Posterior vena cava (tissue), 2 donors: ENCODE results near the gene SLC49A3. TPM values are rescaled to one million over a fixed set of nuclear protein-coding genes. Genes with fewer than 3 reads are reported as not detected.
A peak's percentile ranks its signal among the peaks of the same experiment; 100 is the strongest.
"Not testable (repeated sequence)": the region's sequence is repeated elsewhere in the genome, so short reads cannot be mapped to it uniquely, and the experiment has no call there.

Experiments
- DNase-seq: peaks from one replicate; pipeline ENCODE4 v3.0.0-alpha.2; 2020; ENCODE audit warnings: low spot score
- intact Hi-C, 2 donors: fragments of 100-400 bp; cut with DNase I; formaldehyde crosslinking; loops; one replicate each; pipeline versions ENCODE4 v1.14.1 to v1.14.2; 2022 to 2023
- total RNA-seq, 2 donors: library from RNA; stranded (reverse); fragmentation: NEBNext Ultra II Directional; extraction: Animal tissue kit (Norgen Biotek cat#: 25700); gene quantifications; one replicate each; pipeline ENCODE4 v1.2.1, GENCODE V29; 2021
- donor health status: DM: yes; HTN: yes; CAD: no.
- donor health status: DM: yes; HTN: yes; CAD: no.

SLC49A3 gene
- total RNA-seq, 2 donors from 2014 or later, result 9.3 to 10.4 TPM

DNA sequence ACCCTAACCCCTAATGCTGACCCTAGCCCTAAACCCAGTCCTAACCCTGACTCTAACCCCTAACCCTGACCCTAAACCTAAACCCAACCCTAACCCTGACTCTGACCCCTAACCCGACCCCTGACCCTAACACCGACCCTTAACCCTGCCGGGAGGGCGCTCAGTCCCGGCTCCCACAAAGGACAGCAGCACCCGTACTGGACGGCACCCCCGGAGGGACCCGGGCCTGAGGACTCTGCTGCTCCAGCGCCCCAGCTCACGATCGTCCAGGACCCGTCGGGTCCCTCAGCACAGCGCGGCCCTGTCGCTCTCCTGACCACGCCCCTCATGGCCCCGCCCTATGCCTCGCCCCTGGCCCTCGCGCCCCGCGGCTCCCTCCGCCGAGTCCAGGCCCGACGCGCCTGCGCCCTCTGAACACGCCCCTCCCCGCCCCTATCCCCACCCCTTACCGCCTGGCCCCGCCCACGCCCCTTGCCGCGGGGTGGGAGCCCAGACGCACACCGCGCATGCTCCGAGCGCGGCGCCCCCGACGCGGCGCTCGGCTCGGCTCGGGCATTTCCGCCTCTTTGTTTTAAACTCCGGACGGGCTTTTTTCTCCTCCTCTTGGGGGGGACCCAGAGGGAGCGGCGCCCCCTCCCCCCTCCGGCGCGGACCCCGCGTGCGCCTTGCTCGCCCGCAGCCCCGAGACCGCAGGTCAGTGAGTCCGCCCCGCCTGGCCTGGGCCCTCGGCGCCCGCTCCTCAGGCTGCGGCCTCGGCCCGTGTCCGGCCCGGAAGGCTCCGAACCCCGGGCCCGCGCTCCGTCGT, 16.5 kb upstream of the SLC49A3 start, which contains the start of gene PCGF3:
PCGF3 (plus strand) TSS at position 555 of the 805 bp plus-strand sequence. CDS start 27,849 bp downstream, outside the sequence.
- intact Hi-C loops, result no loop called here
- DNase-seq, result peak; percentile 99

DNA sequence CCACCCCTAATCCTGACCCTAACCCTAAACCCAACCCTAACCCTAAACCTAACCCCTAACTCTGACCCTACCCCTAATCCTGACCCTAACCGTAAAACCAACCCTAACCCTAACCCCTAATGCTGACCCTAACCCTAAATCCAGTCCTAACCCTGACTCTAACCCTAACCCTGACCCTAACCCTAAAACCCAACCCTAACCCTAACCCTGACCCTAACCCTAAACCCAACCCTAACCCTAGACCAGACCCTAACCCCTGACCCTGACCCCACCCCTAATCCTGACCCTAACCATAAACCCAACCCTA, 16.0 kb upstream of the SLC49A3 start:
- DNase-seq, result no peak
- intact Hi-C loops, result no loop called here

DNA sequence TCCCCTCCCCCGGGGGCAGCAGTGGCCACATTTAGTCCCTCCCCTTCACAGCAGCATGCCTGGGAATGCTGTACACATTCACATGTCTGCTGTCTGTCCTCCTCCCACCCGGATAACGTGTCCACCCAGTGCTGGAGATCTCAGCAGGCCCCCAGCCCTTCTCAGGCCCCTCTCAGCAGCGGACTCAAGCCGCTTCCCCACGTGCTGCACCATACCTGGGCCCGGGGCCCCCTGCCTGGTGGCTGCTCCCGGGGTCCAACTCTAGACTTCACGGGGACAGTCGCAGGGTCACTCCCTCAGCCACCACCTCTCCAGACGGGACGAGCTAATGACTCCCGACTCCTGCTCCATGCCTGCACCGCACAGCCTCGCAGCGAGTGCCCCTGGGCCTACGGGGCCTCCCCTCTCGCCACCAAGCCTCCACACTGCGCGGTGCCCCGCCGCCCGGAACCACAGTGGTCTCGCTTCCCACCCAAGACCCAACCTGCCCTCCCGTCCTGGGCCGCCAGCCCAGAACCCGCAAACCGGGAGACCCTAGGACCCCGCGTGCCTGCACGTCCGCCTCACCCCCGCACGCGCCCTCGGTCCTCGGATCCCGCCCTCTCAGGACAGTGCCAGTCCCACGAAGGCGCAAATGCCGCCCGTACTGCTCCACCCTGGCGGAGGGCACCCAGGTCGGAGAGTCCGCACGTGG, 15.4 kb upstream of the SLC49A3 start:
- DNase-seq, result peak; percentile 81
- intact Hi-C loops, result no loop called here

DNA sequence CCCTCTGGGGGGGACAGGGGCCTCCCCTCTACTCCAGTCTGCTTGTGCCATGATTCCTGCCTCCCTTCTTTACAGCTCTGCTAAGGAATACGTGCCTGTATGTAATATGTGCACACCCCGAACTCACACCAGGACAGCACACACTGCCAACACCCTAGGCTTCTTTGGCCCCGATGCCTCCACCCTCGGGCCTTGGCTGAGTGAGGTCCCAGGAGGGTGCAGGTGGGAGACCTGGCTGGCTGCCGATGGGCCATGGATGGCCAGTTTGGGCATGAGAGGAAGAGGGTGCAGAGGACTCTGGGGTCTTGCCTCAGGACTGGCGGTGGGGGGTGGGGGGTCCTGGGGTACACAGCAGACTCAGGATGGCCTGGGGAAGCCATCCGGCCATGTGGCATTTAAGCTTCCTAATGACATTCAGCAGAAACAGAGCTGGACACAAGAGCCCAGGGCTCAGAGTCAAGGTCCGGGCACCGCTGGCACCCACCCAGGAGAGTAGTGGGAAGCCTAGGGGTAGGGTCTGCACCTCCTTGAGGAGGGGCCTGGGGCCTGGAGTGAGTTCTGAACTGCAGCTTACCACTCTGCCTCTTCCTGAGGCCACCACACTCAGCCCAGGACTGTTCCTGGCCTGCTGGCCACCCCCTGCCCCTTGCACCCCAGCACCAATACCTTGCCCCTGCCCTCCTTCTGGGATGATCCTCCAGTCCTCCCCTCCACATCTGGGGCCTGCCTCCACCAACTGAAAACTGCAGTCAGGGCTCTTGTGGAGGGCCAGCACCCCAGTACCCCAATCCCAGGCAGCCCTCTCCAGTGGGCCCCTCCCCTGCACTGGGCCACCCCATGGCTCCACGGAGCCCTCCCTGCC, 14.6 kb upstream of the SLC49A3 start:
- DNase-seq, result no peak
- intact Hi-C loops, result no loop called here

DNA sequence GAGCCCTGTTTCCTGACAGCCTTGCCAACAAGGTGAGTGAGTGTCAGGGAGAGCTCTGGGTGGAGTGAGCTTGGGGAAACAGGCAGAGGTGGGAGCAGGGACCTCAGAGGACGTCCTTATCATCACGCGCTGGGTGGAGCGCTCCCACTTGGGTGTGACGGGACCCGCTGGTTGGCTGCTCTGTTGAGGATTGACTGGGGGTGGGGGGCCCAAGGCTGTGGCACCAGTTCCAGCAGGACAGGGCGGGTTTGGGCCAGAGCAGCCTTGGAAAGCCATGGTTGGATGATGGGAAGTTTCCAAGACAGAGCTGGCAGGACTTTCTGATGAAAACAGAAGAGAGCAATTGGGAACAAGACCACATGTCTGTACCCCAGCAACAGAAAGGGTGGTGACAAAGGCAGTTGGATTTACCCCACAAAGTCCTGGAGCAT, 13.7 kb upstream of the SLC49A3 start:
- no peak for DNase-seq
- intact Hi-C loops, result no loop called here

DNA sequence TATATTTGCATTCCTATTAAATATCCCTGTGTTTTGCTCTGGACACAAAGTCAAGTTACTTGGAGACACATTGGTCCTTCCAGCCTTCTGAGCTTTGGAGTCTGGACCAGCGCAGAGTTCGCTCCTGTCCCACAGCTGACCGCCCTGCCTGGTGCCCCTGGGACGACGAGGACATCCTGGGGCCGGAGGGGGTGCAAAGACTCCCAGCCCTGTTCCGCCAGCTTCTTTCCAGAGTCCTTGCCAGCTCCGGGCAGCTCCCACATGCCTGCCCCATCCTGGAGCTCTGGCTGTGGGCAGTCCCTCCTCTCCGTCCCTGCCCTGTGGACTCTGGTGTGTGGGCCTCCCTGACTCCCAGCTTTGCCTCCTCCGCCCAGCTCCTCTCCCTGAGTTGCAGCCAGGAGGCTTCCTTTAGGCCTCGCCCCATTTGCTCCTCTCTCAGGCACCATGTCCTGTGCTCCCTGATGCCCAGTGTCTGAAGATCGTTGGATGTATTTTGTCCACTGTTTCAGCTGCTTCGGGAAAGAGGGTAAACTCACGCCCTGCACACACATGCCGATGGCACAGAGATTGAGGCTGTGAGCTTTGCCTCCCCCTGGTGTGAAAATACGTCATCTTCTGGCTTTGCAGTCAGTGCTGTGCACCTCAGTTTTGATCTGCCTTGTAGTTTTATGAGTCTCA, 11.8 kb upstream of the SLC49A3 start:
- DNase-seq, result no peak
- intact Hi-C loops, result no loop called here

DNA sequence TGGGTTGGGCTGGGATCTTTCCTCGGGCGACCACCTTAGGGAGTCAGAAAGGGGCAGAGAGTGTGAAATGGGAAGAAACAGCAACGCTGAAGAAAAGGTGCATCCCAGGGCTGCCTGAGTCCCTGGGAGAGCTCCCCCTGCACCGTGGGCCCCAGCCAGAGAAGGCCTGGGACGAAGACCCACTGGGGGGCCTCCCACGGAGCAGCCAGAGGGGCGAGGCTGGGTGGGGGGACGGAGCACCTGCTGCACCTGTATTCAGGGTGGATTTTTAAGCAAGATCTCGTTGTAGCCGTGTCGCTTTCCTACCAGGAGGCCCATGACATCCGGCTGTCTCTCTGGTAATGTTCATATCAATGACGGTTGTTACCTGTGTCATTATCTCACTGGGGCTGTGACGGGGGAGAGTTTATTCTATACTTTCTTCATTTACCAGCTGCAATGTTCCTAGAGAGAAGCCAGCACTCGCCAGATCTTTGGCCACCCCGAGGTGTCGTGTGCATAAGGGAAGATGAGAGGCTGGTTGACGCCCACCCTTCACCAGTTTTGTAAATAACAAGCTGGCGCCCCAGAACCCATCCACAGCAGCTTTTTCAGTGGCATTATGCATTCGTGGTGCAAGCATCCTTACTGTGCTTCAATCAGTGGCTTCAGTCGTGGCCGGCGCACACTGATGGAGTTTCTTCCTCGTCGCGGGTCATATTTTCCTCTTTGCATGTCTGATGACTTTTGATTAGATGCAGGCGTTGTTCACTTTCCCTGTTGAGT, 11.0 kb upstream of the SLC49A3 start:
- intact Hi-C loops, result no loop called here

DNA sequence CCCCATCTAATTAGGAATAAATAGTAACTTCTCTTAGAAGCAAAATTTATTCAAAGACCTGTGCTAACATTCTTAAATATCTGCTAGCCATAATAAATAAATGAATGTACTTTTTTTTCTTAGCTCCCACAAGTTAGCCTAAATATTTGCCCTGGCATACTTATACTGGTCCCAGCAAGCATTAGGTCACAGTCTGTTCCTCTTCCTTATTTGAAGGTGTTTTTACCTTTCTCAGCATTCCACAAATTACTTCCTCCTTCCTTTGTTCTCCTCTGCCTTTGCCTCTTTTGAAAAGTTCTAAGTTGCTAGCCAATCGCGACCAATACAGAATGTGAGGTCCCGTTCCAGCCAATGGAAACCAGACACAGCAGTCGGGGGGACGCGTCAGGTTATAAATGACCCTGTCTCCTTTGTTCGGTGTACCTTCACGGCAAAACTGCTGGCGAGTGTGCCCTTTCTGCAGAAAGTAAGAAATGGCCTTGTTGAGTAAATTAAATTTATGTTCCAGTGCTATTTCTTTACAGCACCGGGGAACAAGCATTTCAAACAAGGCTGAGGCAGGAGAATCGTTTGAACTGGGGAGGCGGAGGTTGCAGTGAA, 5.5 kb upstream of the SLC49A3 start:
- intact Hi-C loops, DNase-seq: not testable (repeated sequence)

More for the DNA sequence above, 11.0 kb upstream of the SLC49A3 start:
- DNase-seq, result no peak

DNA sequence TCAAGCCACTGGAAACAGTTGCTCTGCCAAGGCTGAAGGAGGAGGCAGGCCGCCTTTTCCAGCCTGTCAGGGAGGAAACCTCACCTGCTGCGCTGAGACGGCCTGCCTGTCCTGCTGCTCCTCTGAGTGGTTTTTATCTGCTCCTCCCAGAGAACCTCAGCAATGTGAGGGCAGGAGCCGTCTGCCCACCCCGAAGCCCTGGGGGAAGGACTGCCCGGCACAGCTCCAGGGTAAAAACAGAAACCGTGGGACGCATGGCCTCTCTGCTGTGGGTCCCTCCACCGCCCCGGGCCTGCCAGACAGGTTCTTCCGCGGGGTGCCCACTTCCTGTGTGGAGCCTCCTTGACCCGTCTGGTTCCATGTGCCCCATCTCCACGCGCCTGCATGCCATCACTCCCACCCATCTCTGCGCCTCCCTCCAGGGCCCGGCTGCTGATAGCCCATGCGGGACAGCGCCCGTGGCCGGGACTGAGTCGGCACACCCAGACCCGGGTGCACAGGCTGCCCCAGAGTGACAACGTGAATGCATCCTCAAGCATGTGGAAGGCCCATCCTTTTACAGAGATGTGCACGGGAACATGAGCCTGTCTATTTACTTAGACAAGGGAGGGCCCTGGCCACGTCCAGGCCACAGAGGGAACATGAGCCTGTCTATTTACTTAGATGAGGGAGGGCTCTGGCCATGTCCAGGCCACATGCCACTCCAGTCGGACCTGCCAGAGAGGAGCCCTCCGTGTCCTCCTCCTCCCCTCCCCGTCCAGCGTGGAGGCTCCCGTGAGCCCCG, 4.0 kb upstream of the SLC49A3 start:
- DNase-seq, result no peak
- intact Hi-C loops, result no loop called here

DNA sequence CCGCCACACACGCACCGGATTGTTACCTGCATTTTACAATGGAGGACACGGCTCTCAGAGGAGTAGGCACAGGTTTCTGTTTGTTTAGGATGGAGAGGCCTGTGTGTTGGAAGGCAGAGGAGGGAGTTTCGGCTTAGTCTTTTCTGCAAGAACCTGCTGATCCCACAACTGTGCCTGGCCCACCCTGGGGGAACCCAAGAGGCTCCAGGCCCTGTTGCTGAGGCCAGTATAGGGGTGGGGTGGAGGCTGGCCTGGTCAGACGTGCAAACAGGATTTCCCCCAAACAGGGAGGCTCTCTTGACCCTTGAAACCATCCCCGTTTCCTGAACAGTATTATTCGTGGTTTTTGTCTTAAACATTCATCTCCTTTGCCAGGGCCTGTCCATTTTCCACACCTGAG, 772 bp upstream of the SLC49A3 start:
- intact Hi-C loops, result no loop called here
- no peak for DNase-seq

DNA sequence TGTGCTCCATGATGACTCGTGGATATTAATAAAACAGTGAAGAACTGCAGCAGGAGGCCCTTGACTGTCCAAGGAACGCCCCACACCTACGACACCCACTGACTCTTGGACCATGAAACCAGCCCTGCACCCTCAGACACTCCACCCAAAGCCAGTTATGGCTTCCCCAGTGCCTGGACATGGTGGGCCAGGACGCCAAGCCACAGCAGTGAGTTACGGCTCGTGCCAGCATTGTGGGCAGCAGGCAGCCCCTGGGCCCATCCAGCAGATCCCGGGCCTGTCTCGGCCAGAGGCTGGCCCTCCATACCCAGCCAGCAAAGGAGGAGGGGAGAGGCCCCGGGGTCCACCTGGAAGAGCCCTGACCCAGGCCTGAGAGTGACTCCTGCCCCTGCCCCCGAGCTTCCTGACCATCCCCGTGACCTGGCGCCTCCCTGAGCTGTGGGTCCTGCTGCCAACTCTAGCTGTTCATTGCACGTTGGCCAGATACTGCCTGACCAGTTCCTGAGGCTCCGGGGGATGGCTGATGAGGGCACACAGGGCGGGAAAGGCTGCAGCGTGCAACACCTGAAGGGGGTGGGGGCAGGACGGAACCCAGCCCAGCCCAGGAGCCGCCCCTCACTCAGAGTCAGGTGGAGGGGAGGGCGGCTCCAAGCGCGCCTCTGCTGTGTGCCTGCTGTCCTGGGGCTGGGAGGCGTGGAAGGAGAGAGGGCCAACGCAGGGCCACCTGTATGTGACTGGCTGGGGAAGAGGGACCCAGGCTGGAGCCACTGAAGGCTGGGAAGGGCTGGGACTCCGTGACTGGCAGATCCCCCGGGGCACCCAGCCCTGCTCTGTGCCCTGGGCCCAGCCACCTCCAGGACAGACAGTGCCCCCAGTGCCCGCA, 739 bp downstream of the SLC49A3 start:
- intact Hi-C loops, result no loop called here
- DNase-seq, result no peak

DNA sequence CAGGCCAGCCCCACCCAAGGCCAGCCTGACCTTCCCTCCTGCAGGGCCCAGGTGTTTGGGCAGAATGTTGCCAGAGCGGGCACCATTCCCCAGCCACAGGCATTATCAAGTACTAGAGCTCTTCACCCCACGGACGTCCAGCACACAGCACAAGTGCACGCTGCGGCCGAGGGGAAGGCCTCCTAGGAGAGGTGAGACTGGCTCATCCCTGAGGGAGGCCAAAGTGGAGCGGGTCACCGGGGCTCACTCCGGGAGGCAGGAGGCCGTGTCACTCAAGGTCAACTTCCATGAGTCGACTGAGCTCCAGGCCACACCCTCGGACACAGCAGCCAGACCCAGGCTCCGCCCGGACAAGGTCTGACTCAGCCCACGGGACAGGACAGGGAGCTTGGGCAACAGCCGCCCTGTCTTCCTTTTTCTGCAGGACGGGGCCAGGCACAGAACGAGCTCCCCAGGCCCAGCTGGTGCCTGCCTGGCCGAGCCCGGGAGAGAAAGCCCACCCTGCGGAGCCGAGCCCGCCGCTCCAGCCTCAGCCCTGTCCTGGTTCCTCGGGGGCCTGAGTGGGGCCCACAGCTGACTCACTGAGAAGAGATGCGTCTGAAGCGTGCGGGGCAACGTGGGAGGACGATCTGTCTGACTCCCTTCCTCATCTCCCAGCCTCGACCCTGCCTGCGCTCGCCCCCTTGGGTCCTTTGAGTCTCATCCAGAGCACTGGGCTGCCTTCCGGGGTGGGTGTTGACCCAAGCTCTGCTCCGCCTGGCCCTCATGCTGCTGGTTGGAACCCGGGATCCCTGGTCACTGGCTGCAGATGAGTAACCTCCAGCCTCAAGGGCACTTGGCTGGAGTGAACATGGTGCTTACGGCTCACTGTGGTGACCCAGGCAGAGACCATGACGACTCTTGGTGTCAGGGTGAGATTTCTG, 1.6 kb downstream of the SLC49A3 start:
- peak; percentile 96 for DNase-seq
- intact Hi-C loops, result no loop called here

DNA sequence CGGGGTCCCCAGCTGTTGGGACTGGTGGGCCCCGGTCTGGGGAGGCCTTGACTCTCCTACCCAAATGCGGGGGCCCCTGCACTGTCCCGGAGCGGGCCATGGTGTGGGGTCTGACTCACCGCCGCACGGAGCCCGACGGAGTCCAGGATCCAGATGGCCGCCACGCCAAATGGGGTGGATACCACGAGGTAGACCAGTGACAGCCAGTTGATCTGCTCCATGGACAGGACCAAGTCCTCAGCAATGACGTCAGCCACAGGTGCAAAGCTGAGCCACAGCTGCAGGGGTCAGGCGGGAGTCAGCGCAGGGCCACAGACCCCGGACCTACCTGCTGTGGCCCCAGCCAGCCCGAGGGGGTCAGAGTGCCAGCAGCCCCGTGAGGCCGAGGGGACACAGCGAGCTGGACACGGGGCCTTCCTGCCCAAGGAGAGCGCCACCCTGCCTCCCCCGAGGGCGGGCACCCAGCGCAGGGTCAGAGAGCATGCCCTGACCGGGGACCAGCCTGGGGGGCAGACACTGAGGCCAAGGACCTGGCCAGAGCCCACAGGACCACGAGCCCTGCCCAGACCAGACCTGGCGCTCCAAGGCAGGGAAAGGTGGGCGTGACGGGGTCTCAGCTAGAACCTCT, 2.4 kb downstream of the SLC49A3 start:
- no peak for DNase-seq
- intact Hi-C loops, result no loop called here

DNA sequence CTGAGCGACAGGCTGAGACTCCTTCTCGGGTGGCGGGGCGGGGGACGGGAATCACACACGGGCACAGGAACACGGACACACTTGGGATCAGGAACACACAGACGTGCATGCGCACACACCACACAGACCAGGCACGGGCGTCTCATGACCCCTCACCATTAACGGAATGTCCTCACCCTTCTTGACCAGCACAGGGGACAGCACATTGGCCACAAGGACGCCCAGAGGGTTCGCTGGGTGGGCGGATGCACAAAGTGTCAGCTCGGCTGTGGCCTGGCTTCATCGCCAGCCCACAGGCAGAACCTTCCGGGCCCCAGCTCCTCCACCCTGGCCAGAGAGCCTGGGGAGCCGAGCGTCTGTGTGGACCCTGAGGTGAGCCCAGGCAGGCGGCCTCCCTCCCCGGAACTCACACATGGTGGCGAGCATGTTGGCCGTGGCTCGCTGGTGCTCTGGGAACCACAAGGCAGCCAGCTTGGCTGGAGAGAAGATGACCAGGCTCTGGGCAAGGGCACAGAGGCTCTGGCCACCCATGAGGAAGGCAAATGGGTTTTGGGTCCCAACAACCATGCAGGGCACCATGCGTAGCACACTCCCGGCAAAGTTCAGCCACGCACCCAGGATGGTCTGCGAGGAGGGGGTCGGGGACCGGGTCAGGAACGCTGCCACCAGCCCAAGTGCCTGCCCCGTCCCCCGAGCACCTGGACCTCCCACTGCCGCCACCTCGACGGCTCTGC, 3.1 kb downstream of the SLC49A3 start:
- no peak for DNase-seq
- intact Hi-C loops, result no loop called here
